ENCODE results near the gene ZNHIT6. TPM values are rescaled to one million over a fixed set of nuclear protein-coding genes. Genes with fewer than 3 reads are reported as not detected.

Gene ZNHIT6
- total RNA-seq, 1 donor from 2014 or later = 12.0 TPM

- Histone ChIP-seq H3K27me3 (no peaks in the 10 kb centered on the region), H3K4me1 (peaks cover 12% of the 10 kb centered on the region), H3K27ac (no peak overlapping the region), H3K4me3 (no peak overlapping the region), H3K36me3 (no peaks in the 10 kb centered on the region), H3K9me3 (no peaks in the 10 kb centered on the region)
- no peak for TF ChIP-seq CTCF (IDR thresholded peaks at IDR 0.05)
- DNase-seq (ENCODE audit: extremely low spot score in 2 of 2) = no peak
- intact Hi-C loops (cut with DNase I) = no loop called here
These were observed 100.3 kb downstream of the ZNHIT6 start for GRCh38 chr1:85607921-85608265.

- Histone ChIP-seq H3K4me3 (no peak overlapping the region), H3K27ac (no peak overlapping the region), H3K27me3 (no peaks in the 10 kb centered on the region), H3K36me3 (no peaks in the 10 kb centered on the region), H3K4me1 (peaks cover 7% of the 10 kb centered on the region), H3K9me3 (no peaks in the 10 kb centered on the region)
- TF ChIP-seq POLR2AphosphoS5 (IDR thresholded peaks at IDR 0.05; ENCODE audit: insufficient read depth in 1 of 2, low read depth in 1 of 2) (no peak), CTCF (IDR thresholded peaks at IDR 0.05) (no peak), POLR2A (IDR thresholded peaks at IDR 0.05) (no peak)
- DNase-seq (ENCODE audit: extremely low spot score in 2 of 2) = no peak
- intact Hi-C loops (cut with DNase I) = no loop called here
These were observed 100.9 kb downstream of the ZNHIT6 start for GRCh38 chr1:85607126-85607920.

GRCh38 chr1:85606414-85606800, 101.8 kb downstream of the ZNHIT6 start:
- intact Hi-C loops (cut with DNase I) = no loop called here
- no peaks in the 10 kb centered on the region for H3K36me3 ChIP-seq

GRCh38 chr1:85605484-85606413, 102.5 kb downstream of the ZNHIT6 start:
- Histone ChIP-seq H3K4me3 (no peak overlapping the region), H3K4me1 (peaks cover under 1% of the 10 kb centered on the region), H3K27ac (no peak overlapping the region), H3K36me3 (no peaks in the 10 kb centered on the region), H3K9me3 (no peaks in the 10 kb centered on the region), H3K27me3 (no peaks in the 10 kb centered on the region)
- TF ChIP-seq POLR2A (IDR thresholded peaks at IDR 0.05) = no peak
- no peak for TF ChIP-seq POLR2AphosphoS5 (IDR thresholded peaks at IDR 0.05; ENCODE audit: insufficient read depth in 1 of 2, low read depth in 1 of 2)
- TF ChIP-seq CTCF (IDR thresholded peaks at IDR 0.05) = no peak
- intact Hi-C loops (cut with DNase I) = no loop called here
- no peak for DNase-seq (ENCODE audit: extremely low spot score in 2 of 2)

More at GRCh38 chr1:85606414-85606800, 101.8 kb downstream of the ZNHIT6 start:
- H3K27ac ChIP-seq = no peak overlapping the region
- no peak for TF ChIP-seq POLR2AphosphoS5 (IDR thresholded peaks at IDR 0.05; ENCODE audit: insufficient read depth in 1 of 2, low read depth in 1 of 2)
- TF ChIP-seq CTCF (IDR thresholded peaks at IDR 0.05) = no peak
- TF ChIP-seq POLR2A (IDR thresholded peaks at IDR 0.05) = no peak
- peaks cover 7% of the 10 kb centered on the region for H3K4me1 ChIP-seq
- peak in 1 of 2 donors; percentile 25 for DNase-seq (ENCODE audit: extremely low spot score in 2 of 2)
- no peaks in the 10 kb centered on the region for H3K27me3 ChIP-seq
- H3K4me3 ChIP-seq = no peak overlapping the region
- H3K9me3 ChIP-seq = no peaks in the 10 kb centered on the region

Measured in vagina (tissue), 2 donors.